GM12878 (cell line): ENCODE results near the gene CTSH. TPM values are rescaled to one million over a fixed set of nuclear protein-coding genes. Genes with fewer than 3 reads are reported as not detected.

Experiments used
- ATAC-seq: fragments of 200-7000 bp; cut with Tn5 transposase; 3 replicates; pipeline ENCODE4 v1.9.1; 2020; ENCODE audit warnings: mild to moderate bottlenecking, moderate library complexity
- BruUV-seq: library from RNA; stranded (reverse); fragments of 400-500 nt; replicated peaks from 2 replicates; lab custom pipeline; 2021; lab: Mats Ljungman, UMichigan
- CTCF ChIA-PET: fragments of 300-600 bp; sonication (Branson Sonifier 250); formaldehyde crosslinking; extraction: SDS; loops from one replicate; lab custom pipeline; 2021; ENCODE audit warnings: inconsistent platforms; lab: Yijun Ruan, JAX
- POLR2A ChIA-PET: fragments of 350-600 bp; formaldehyde crosslinking; extraction: SDS; loops from one replicate; lab custom pipeline; 2021; ENCODE audit warnings: inconsistent platforms; lab: Charles Lee
- RAD21 ChIA-PET: fragments of 300-600 bp; sonication (Branson Sonifier 250); formaldehyde crosslinking; loops from one replicate; lab custom pipeline; 2023; ENCODE audit warnings: antibody characterized with exemption; ENCODE audit not compliant: unreplicated experiment; lab: Charles Lee
- SMC1A ChIA-PET: fragments of 300-600 bp; sonication (Branson Sonifier 250); formaldehyde crosslinking; loops from one replicate; lab custom pipeline; 2023; ENCODE audit not compliant: unreplicated experiment, uncharacterized antibody; lab: Charles Lee
- DNase-seq: peaks from one replicate; pipeline ENCODE4 v3.0.0-alpha.2; 2011; ENCODE audit warnings: low read depth, low spot score
- FAIRE-seq: peaks from 3 replicates; lab custom pipeline; 2011; peaks lifted over from hg19 to GRCh38; lab: Jason Lieb, UNC
- H2AFZ ChIP-seq: 2 replicates; pipeline ENCODE4 v1.6.0; 2011; ENCODE audit warnings: low read depth, low read length, control low read depth; ENCODE audit not compliant: control insufficient read depth
- H3K27ac ChIP-seq: 2 replicates; pipeline ENCODE4 v1.5.1; 2011; ENCODE audit warnings: control low read depth; ENCODE audit not compliant: control insufficient read depth, insufficient read depth
- H3K27me3 ChIP-seq, 2 experiments: replicated peaks in 1 of 2; 2 replicates each; pipeline versions ENCODE4 v1.6.0 to v1.6.1; 2011; ENCODE audit warnings: low read length in 1 of 2; ENCODE audit not compliant: control insufficient read depth in 2 of 2, insufficient read depth in 2 of 2
- H3K36me3 ChIP-seq, 2 experiments: 2 replicates each; pipeline ENCODE4 v1.5.1; 2011; ENCODE audit warnings: low read length in 1 of 2; ENCODE audit not compliant: control insufficient read depth in 2 of 2, insufficient read depth in 2 of 2
- H3K4me1 ChIP-seq: 2 replicates; pipeline ENCODE4 v1.6.1; 2011; ENCODE audit warnings: mild to moderate bottlenecking, low read length, moderate library complexity, mixed read lengths; ENCODE audit not compliant: control insufficient read depth, insufficient read depth
- H3K4me2 ChIP-seq: 2 replicates; pipeline ENCODE4 v1.6.0; 2011; ENCODE audit warnings: control low read depth; ENCODE audit not compliant: control insufficient read depth, insufficient read depth
- H3K4me3 ChIP-seq: fragments of 200-600 bp; sonication (generic); 2 replicates; pipeline ENCODE4 v1.5.1; 2016
- H3K79me2 ChIP-seq: 2 replicates; pipeline ENCODE4 v1.6.0; 2011; ENCODE audit warnings: low read length; ENCODE audit not compliant: control insufficient read depth, insufficient read depth
- H3K9ac ChIP-seq: 2 replicates; pipeline ENCODE4 v1.8.0; 2011; ENCODE audit warnings: low read length, control low read depth, mixed read lengths; ENCODE audit not compliant: control insufficient read depth, insufficient read depth
- H3K9me3 ChIP-seq: replicated peaks from 3 replicates; pipeline ENCODE4 v1.5.1; 2011; ENCODE audit warnings: mild to moderate bottlenecking, low read length; ENCODE audit not compliant: control insufficient read depth, insufficient read depth
- H4K20me1 ChIP-seq: 2 replicates; pipeline ENCODE4 v1.6.0; 2011; ENCODE audit not compliant: control insufficient read depth, insufficient read depth
- ATF7 ChIP-seq: fragments of 450-650 bp; IDR thresholded peaks from 2 replicates; pipeline ENCODE4 v1.6.1; 2016; ENCODE audit warnings: low read depth, mild to moderate bottlenecking
- BACH1 ChIP-seq: fragments of 450-650 bp; IDR thresholded peaks from 2 replicates; pipeline ENCODE4 v1.6.1; 2017; ENCODE audit warnings: mild to moderate bottlenecking, borderline replicate concordance
- BHLHE40 ChIP-seq, 2 experiments: fragments of 450-650 bp in 1 of 2; IDR thresholded peaks; 2 replicates each; pipeline ENCODE4 v1.6.1; 2011 to 2017; ENCODE audit warnings: low read depth in 2 of 2, borderline replicate concordance in 1 of 2, improper control_type of control experiment in 1 of 2, low read length in 1 of 2, mild to moderate bottlenecking in 1 of 2
- E2F8 ChIP-seq: fragments of 450-650 bp; IDR thresholded peaks from 2 replicates; pipeline ENCODE4 v1.6.1; 2018; ENCODE audit warnings: mild to moderate bottlenecking, low read depth, moderate library complexity; ENCODE audit not compliant: partially characterized antibody
- IRF3 ChIP-seq: fragments of 450-650 bp; IDR thresholded peaks from 2 replicates; pipeline ENCODE4 v1.6.1; 2014; ENCODE audit warnings: mild to moderate bottlenecking
- JUND ChIP-seq: IDR thresholded peaks from 2 replicates; pipeline ENCODE4 v1.6.1; 2012; ENCODE audit warnings: low read depth, mild to moderate bottlenecking, low read length, improper control_type of control experiment, moderate library complexity
- KDM1A ChIP-seq: fragments of 200-600 bp; sonication (generic); IDR thresholded peaks from 2 replicates; pipeline ENCODE4 v1.6.1; 2016; ENCODE audit warnings: borderline replicate concordance
- MLLT1 ChIP-seq: fragments of 450-650 bp; IDR thresholded peaks from 2 replicates; pipeline ENCODE4 v1.6.1; 2016; ENCODE audit warnings: mild to moderate bottlenecking
- MXI1 ChIP-seq: fragments of 150-350 bp; IDR thresholded peaks from 2 replicates; pipeline ENCODE4 v1.6.1; 2011; ENCODE audit warnings: low read depth, mild to moderate bottlenecking, inconsistent platforms, low read length, improper control_type of control experiment
- NBN ChIP-seq: fragments of 450-650 bp; IDR thresholded peaks from 2 replicates; pipeline ENCODE4 v1.6.1; 2016
- NKRF ChIP-seq: fragments of 450-650 bp; conservative IDR thresholded peaks from 2 replicates; pipeline ENCODE4 v1.6.1; 2017; ENCODE audit warnings: mild to moderate bottlenecking, moderate library complexity
- PML ChIP-seq: IDR thresholded peaks from 2 replicates; pipeline ENCODE4 v1.6.1; 2012; ENCODE audit warnings: low read length, inconsistent platforms
- RAD21 ChIP-seq: IDR thresholded peaks from 2 replicates; pipeline ENCODE4 v1.6.1; 2011; ENCODE audit warnings: mild to moderate bottlenecking, low read depth, low read length, moderate library complexity; ENCODE audit not compliant: insufficient read depth
- RUNX3 ChIP-seq: IDR thresholded peaks from 2 replicates; pipeline ENCODE4 v1.6.1; 2012; ENCODE audit warnings: low read length, inconsistent platforms
- TCF3 ChIP-seq: IDR thresholded peaks from 2 replicates; pipeline ENCODE4 v1.6.1; 2012; ENCODE audit warnings: low read depth, mild to moderate bottlenecking, low read length, borderline replicate concordance; ENCODE audit not compliant: insufficient read depth
- ZNF384 ChIP-seq: IDR thresholded peaks from 2 replicates; pipeline ENCODE4 v1.6.1; 2012; ENCODE audit warnings: low read depth, mild to moderate bottlenecking, low read length, improper control_type of control experiment, borderline replicate concordance
- WGBS: methylation state at CpG from one replicate; pipeline ENCODE4 v1.1.6; 2016; ENCODE audit warnings: low lambda C conversion rate; ENCODE audit not compliant: insufficient replicate concordance, insufficient coverage; ENCODE audit errors: missing lambda C conversion rate; 5-methylcytosine and 5-hydroxymethylcytosine counted together
- in situ Hi-C: fragments of 300-500 bp; cut with MboI; formaldehyde crosslinking; loops from 9 replicates; pipeline ENCODE4 v1.14.3; 2018; ENCODE audit warnings: mixed read lengths
- intact Hi-C: fragments of 100-400 bp; cut with micrococcal nuclease; formaldehyde crosslinking; loops from one replicate; pipeline ENCODE4 v1.14.2; 2022; ENCODE audit not compliant: unreplicated experiment
- polyA plus RNA-seq, 11 experiments: library from polyadenylated mRNA; depleted of rRNA in 4 of 11; unstranded in 6 of 11; stranded (reverse) in 5 of 11; fragments of >200 nt; fragmentation: Nextera tagmentation in 4 of 11; fragmentation: Illumina TruSeq in 1 of 11; extraction: Ambion mirVana in 4 of 11; extraction: Trizol in 1 of 11; gene quantifications; 1 replicate in 1 of 11; 2 replicates in 10 of 11; pipeline versions ENCODE4 v1.2.1 to v1.2.3, GENCODE V29; 2011 to 2016; ENCODE audit warnings: inconsistent platforms in 2 of 11, missing spikeins in 2 of 11, low read depth in 1 of 11
- total RNA-seq, 4 experiments: library from RNA; depleted of rRNA in 3 of 4; stranded (reverse); fragments of >200 nt in 3 of 4; fragmentation: Illumina TruSeq in 1 of 4; extraction: Trizol in 1 of 4; gene quantifications; 2 replicates each; pipeline versions ENCODE4 v1.2.1 to v1.2.3, GENCODE V29; 2013 to 2021

CTSH gene
- total and polyA plus RNA-seq, 10 of the 15 experiments (the other 5 are each of a cell fraction or from before 2014, with no cell fraction given): 30.2 to 1,212 (median 519) TPM

GRCh38 chr15:78988361-78988911 lies 43.6 kb upstream of the CTSH start:
- H4K20me1 ChIP-seq: no peaks in the 10 kb centered on the region
- peaks cover 26% of the 10 kb centered on the region for H3K4me1 ChIP-seq
- H3K4me2 ChIP-seq: peak overlapping the region; percentile 41; the same call in 1 of the 2 replicates
- POLR2A ChIA-PET: interaction anchor here (0.6 to 2.1 kb wide), 11 partner anchors 8 to 147 kb away, joined by 3 to 12 read pairs (median 6); no protein-coding TSS in a partner anchor
- H3K9me3 ChIP-seq: no peaks in the 10 kb centered on the region; the same call in 2 of the 3 replicates
- in situ Hi-C loops (loop anchor here (25.0 kb wide), 1 partner anchor 826 kb away; no protein-coding TSS in a partner anchor), intact Hi-C loops (no loop called here)
- DNase-seq (peak; percentile 63), FAIRE-seq (no peak), ATAC-seq (peak; percentile 81)
- SMC1A ChIA-PET: interaction anchor here (0.6 to 3.3 kb wide), 9 partner anchors 9 to 1847 kb away, joined by 3 to 17 read pairs (median 6); no protein-coding TSS in a partner anchor
- H3K36me3 ChIP-seq: no peaks in the 10 kb centered on the region
- CTCF ChIA-PET: interaction anchor here (0.6 to 4.0 kb wide), 8 partner anchors 9 to 196 kb away, joined by 3 to 30 read pairs (median 10); no protein-coding TSS in a partner anchor
- H3K4me3 ChIP-seq: no peak overlapping the region
- RAD21 ChIA-PET: interaction anchor here (0.6 to 2.7 kb wide), 17 partner anchors 10 to 1431 kb away, joined by 3 to 30 read pairs (median 3); no protein-coding TSS in a partner anchor
- BruUV-seq: no TSS peak
- H3K27me3 ChIP-seq: no peaks in the 10 kb centered on the region
- no peak overlapping the region; the same call in 1 of the 2 replicates for H3K9ac ChIP-seq
- no peaks in the 10 kb centered on the region for H3K79me2 ChIP-seq
- peak overlapping the region; percentile 33; the same call in 1 of the 2 replicates for H3K27ac ChIP-seq
- WGBS: 56% methylated on average over 7 of the region's 7 CpGs
- peak overlapping the region; percentile 46 for H2AFZ ChIP-seq
- TF ChIP-seq ZNF384 (peak; percentile 95), RUNX3 (peak; percentile 71), E2F8 (no peak), MLLT1 (no peak), BACH1 (peak; percentile 38; the same call in 1 of the 2 replicates), IRF3 (no peak), NBN (peak; percentile 58; the same call in 1 of the 2 replicates), JUND (no peak), KDM1A (no peak), MXI1 (no peak), RAD21 (no peak), PML (no peak), TCF3 (no peak), NKRF (no peak), ATF7 (no peak), BHLHE40 (IDR thresholded peaks at IDR 0.05; ENCODE audit: borderline replicate concordance in 1 of 2, low read depth in 2 of 2, low read length in 1 of 2) (peak; percentile 74 to 86)
